ENCODE data around the gene PDPK1. TPM values are rescaled to one million over a fixed set of nuclear protein-coding genes. Genes with fewer than 3 reads are reported as not detected.

Gene PDPK1
- total and polyA plus RNA-seq, 2 of the 4 experiments (the other 2 are of a cell fraction), result 10.6 to 27.3 TPM

DNA sequence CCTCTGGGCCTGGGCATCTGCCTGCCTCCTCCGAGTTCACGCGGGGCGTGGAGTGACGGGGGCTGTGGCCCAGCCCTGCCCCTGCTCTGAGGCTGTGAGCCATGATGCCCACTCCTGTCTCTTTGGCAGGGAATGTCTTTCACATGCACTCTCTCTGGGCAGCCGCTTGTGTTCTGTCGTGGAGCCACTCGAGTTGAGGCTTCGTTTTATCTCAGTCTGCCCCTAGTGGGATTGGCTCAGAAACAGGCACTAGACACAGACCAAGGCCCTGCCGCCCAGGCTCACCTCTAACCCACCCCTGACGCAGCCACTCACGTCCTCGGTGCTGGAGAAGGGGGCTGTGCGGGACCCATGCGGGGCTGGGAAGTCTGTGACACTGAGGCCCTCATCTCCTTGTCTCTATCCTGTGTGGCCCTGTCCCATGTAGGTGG is 77.0 kb downstream of the PDPK1 start:
- no peaks in the 10 kb centered on the region for H3K4me1 ChIP-seq (ENCODE audit: control insufficient read depth, insufficient read depth, low read length)
- peaks cover 11% of the 10 kb centered on the region for H4K20me1 ChIP-seq (ENCODE audit: insufficient read depth, low read length)
- no peak overlapping the region for H3K9ac ChIP-seq (ENCODE audit: low read depth, low read length)
- intact Hi-C loops (cut with micrococcal nuclease) (no loop called here), dilution Hi-C loops (cut with HindIII; ENCODE audit: low sequenced_read_pairs, unreplicated experiment) (no loop called here), in situ Hi-C loops (cut with MboI; ENCODE audit: low sequenced_read_pairs) (no loop called here)
- no TSS peak for BruUV-seq (replicated peaks)
- no peak for TF ChIP-seq RFX5 (IDR thresholded peaks at IDR 0.05; ENCODE audit: low read depth, low read length)
- TF ChIP-seq CTCF (conservative IDR thresholded peaks at IDR 0.05; ENCODE audit: low read depth, low read length), result no peak
- no peak for TF ChIP-seq ELK1 (IDR thresholded peaks at IDR 0.05; ENCODE audit: borderline replicate concordance, low read depth, low read length)
- no peak for TF ChIP-seq NFE2L2 (IDR thresholded peaks at IDR 0.05; ENCODE audit: low read depth, low read length)
- no peak for TF ChIP-seq RAD21 (IDR thresholded peaks at IDR 0.05; ENCODE audit: low read length)
- TF ChIP-seq BHLHE40 (IDR thresholded peaks at IDR 0.05; ENCODE audit: low read depth, low read length), result no peak
- no peak for TF ChIP-seq SMC3 (IDR thresholded peaks at IDR 0.05; ENCODE audit: low read depth, low read length)
- no peak for TF ChIP-seq CEBPB (IDR thresholded peaks at IDR 0.05; ENCODE audit: low read depth, low read length)
- no peak for TF ChIP-seq MAFK (IDR thresholded peaks at IDR 0.05; ENCODE audit: low read depth, low read length)
- no peak for TF ChIP-seq POLR2A (IDR thresholded peaks at IDR 0.05; ENCODE audit: low read depth, low read length)
- no peak for TF ChIP-seq CHD1 (IDR thresholded peaks at IDR 0.05; ENCODE audit: low read depth, low read length)
- no peak for TF ChIP-seq MXI1 (IDR thresholded peaks at IDR 0.05; ENCODE audit: borderline replicate concordance, low read depth, low read length)
- TF ChIP-seq MAZ (IDR thresholded peaks at IDR 0.05; ENCODE audit: borderline replicate concordance, low read depth, low read length), result no peak
- no peak for TF ChIP-seq FOS (IDR thresholded peaks at IDR 0.05; ENCODE audit: low read depth, low read length)
- no peak for TF ChIP-seq RCOR1 (IDR thresholded peaks at IDR 0.05; ENCODE audit: insufficient replicate concordance, low read length)
- TF ChIP-seq, protein P1, sequence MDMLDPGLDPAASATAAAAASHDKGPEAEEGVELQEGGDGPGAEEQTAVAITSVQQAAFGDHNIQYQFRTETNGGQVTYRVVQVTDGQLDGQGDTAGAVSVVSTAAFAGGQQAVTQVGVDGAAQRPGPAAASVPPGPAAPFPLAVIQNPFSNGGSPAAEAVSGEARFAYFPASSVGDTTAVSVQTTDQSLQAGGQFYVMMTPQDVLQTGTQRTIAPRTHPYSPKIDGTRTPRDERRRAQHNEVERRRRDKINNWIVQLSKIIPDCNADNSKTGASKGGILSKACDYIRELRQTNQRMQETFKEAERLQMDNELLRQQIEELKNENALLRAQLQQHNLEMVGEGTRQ (IDR thresholded peaks at IDR 0.05; ENCODE audit: low read depth, low read length), result no peak
- H2BK20ac ChIP-seq (ENCODE audit: low read depth, low read length), result no peak overlapping the region
- H3K14ac ChIP-seq (replicated peaks; ENCODE audit: low read depth, low read length), result no peak overlapping the region
- no peaks in the 10 kb centered on the region for H3K9me3 ChIP-seq (ENCODE audit: control insufficient read depth, insufficient read depth, low read length)
- ChIA-PET POLR2A (ENCODE audit: unreplicated experiment) (no interaction called here), CTCF (no interaction called here)
- H3K23ac ChIP-seq (ENCODE audit: low read depth, low read length), result no peak overlapping the region
- no peak overlapping the region for H2BK120ac ChIP-seq (ENCODE audit: low read depth, low read length)
- H3K36me3 ChIP-seq (ENCODE audit: control insufficient read depth, insufficient read depth, low read length), result peaks cover 20% of the 10 kb centered on the region
- no peak overlapping the region for H4K91ac ChIP-seq (ENCODE audit: insufficient read depth, low read depth, low read length)
- no peaks in the 10 kb centered on the region for H3K27me3 ChIP-seq (ENCODE audit: control insufficient read depth, insufficient read depth, low read length)
- no peak overlapping the region for H3K18ac ChIP-seq (ENCODE audit: low read depth, low read length)
- H2AK5ac ChIP-seq (ENCODE audit: low read depth, low read length), result no peak overlapping the region
- H3K4ac ChIP-seq (ENCODE audit: low read depth, low read length), result no peak overlapping the region
- peaks cover 0 to 13% of the 10 kb centered on the region in 2 experiments; a peak in 2 of 4 replicates for H3K79me1 ChIP-seq (ENCODE audit: low read depth in 1 of 2, low read length in 2 of 2)
- H4K8ac ChIP-seq (ENCODE audit: low read depth in 2 of 2, low read length in 2 of 2), result no peak overlapping the region
- no peak overlapping the region for H3K56ac ChIP-seq (ENCODE audit: extremely low read depth, insufficient read depth, low read length)
- H3K9me1 ChIP-seq (ENCODE audit: insufficient read depth, low read length), result no peaks in the 10 kb centered on the region
- no peak overlapping the region for H4K5ac ChIP-seq (ENCODE audit: low read depth, low read length)
- H3K4me2 ChIP-seq (ENCODE audit: low read depth, low read length), result no peak overlapping the region
- H2BK5ac ChIP-seq (ENCODE audit: low read depth, low read length, poor library complexity, severe bottlenecking), result no peak overlapping the region
- no peak overlapping the region for H2AK9ac ChIP-seq (replicated peaks; ENCODE audit: low read depth, low read length, poor library complexity)
- no peak overlapping the region for H3K27ac ChIP-seq (ENCODE audit: insufficient read depth, low read length)
- no peak overlapping the region for H3K4me3 ChIP-seq (ENCODE audit: insufficient read depth, low read depth, low read length)
- DNase-seq, result no peak
- WGBS, 2 experiments (ENCODE audit: extremely low coverage in 2 of 2, insufficient read length in 1 of 2), result 90% methylated on average over 9 of the region's 15 CpGs; no CpG with 5 or more reads in 1 of the 2 experiments
- no peak overlapping the region for H2BK15ac ChIP-seq (ENCODE audit: low read depth, low read length)
- no peak for ATAC-seq (ENCODE audit: low read depth)
- no peak overlapping the region for H2AFZ ChIP-seq (replicated peaks; ENCODE audit: low read length, poor library complexity)

Data from IMR-90 (cell line).